ENCODE measurements around the gene CD109. TPM values are rescaled to one million over a fixed set of nuclear protein-coding genes. Genes with fewer than 3 reads are reported as not detected.
A peak's percentile ranks its signal among the peaks of the same experiment; 100 is the strongest.

CD109 gene
- total RNA-seq, 2 donors from 2014 or later, result 2.0 TPM

GRCh38 chr6:73732845-73733675 is 37.1 kb downstream of the CD109 start:
- H3K36me3 ChIP-seq (ENCODE audit: control insufficient read depth, insufficient read depth, low read length), result no peaks in the 10 kb centered on the region
- peak; percentile 90 for DNase-seq
- no peaks in the 10 kb centered on the region for H3K27me3 Mint-ChIP-seq (ENCODE audit: insufficient read depth)
- no peaks in the 10 kb centered on the region for H3K9me3 Mint-ChIP-seq
- H3K36me3 Mint-ChIP-seq (ENCODE audit: low read depth), result no peaks in the 10 kb centered on the region
- no peaks in the 10 kb centered on the region for H3K9me3 ChIP-seq (ENCODE audit: control insufficient read depth, low read length)
- no peak overlapping the region for H3K27ac ChIP-seq (ENCODE audit: low read depth, low read length)
- WGBS, 2 experiments (ENCODE audit: insufficient coverage in 1 of 2, insufficient read length in 1 of 2), result 68% methylated on average over 4 to 6 of the region's 6 CpGs
- H3K4me1 Mint-ChIP-seq, result peaks cover 4% of the 10 kb centered on the region
- no peak overlapping the region for H3K9ac ChIP-seq (ENCODE audit: extremely low read depth, low read length, poor library complexity, severe bottlenecking)
- H3K4me3 Mint-ChIP-seq, result no peak overlapping the region
- no peak overlapping the region for H3K27ac Mint-ChIP-seq
- no peaks in the 10 kb centered on the region for H3K4me1 ChIP-seq (ENCODE audit: control insufficient read depth, insufficient read depth, low read length)
- no peak overlapping the region for H3K4me3 ChIP-seq (ENCODE audit: low read length)
- H3K27me3 ChIP-seq (ENCODE audit: control insufficient read depth, insufficient read depth, low read length, poor library complexity, severe bottlenecking), result no peaks in the 10 kb centered on the region
- TF ChIP-seq CTCF (conservative IDR thresholded peaks at IDR 0.05), result peak; percentile 93

DNA sequence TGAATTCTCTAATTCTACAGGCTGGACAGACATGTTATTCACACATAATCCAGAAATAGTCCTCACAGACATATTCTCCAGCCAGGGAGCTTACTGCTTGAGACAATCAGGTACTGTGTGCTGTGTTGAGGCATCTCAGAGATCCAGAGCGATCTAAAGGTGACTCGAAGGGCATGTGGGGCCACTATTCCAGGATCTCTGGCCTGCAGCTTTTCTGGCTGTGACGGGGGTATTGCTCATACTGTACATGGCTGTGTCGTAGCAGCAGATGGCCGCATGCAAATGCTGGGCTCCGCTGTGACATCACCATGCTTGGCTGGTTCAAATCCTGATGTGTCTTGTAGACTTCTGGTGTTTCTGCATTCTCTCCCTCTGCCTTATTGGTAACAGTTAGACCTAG is 37.8 kb downstream of the CD109 start:
- Histone ChIP-seq H3K27ac (ENCODE audit: low read depth, low read length) (no peak overlapping the region), H3K4me1 (ENCODE audit: control insufficient read depth, insufficient read depth, low read length) (no peaks in the 10 kb centered on the region), H3K9me3 (ENCODE audit: control insufficient read depth, low read length) (no peaks in the 10 kb centered on the region), H3K27me3 (ENCODE audit: control insufficient read depth, insufficient read depth, low read length, poor library complexity, severe bottlenecking) (no peaks in the 10 kb centered on the region), H3K36me3 (ENCODE audit: control insufficient read depth, insufficient read depth, low read length) (no peaks in the 10 kb centered on the region), H3K4me3 (ENCODE audit: low read length) (no peak overlapping the region), H3K9ac (ENCODE audit: extremely low read depth, low read length, poor library complexity, severe bottlenecking) (no peak overlapping the region)
- peaks cover 4% of the 10 kb centered on the region for H3K4me1 Mint-ChIP-seq
- DNase-seq, result no peak
- H3K4me3 Mint-ChIP-seq, result no peak overlapping the region
- H3K9me3 Mint-ChIP-seq, result no peaks in the 10 kb centered on the region
- no peaks in the 10 kb centered on the region for H3K27me3 Mint-ChIP-seq (ENCODE audit: insufficient read depth)
- no peaks in the 10 kb centered on the region for H3K36me3 Mint-ChIP-seq (ENCODE audit: low read depth)
- no peak for TF ChIP-seq CTCF (conservative IDR thresholded peaks at IDR 0.05)
- no peak overlapping the region for H3K27ac Mint-ChIP-seq
- WGBS, 2 experiments (ENCODE audit: insufficient coverage in 1 of 2, insufficient read length in 1 of 2), result 86% methylated on average over 6 of the region's 6 CpGs

- no peaks in the 10 kb centered on the region for H3K36me3 Mint-ChIP-seq (ENCODE audit: low read depth)
- H3K9me3 ChIP-seq (ENCODE audit: control insufficient read depth, low read length), result no peaks in the 10 kb centered on the region
- H3K27ac ChIP-seq (ENCODE audit: low read depth, low read length), result no peak overlapping the region
- DNase-seq, result no peak
- H3K4me1 Mint-ChIP-seq, result peaks cover 1% of the 10 kb centered on the region
- no peak for TF ChIP-seq CTCF (conservative IDR thresholded peaks at IDR 0.05)
- H3K27me3 Mint-ChIP-seq (ENCODE audit: insufficient read depth), result no peaks in the 10 kb centered on the region
- no peaks in the 10 kb centered on the region for H3K27me3 ChIP-seq (ENCODE audit: control insufficient read depth, insufficient read depth, low read length, poor library complexity, severe bottlenecking)
- 80 to 90% methylated on average over 2 of the region's 2 CpGs for whole genome bisulfite sequencing, 2 experiments (ENCODE audit: insufficient coverage in 1 of 2, insufficient read length in 1 of 2)
- H3K9me3 Mint-ChIP-seq, result no peaks in the 10 kb centered on the region
- no peak overlapping the region for H3K9ac ChIP-seq (ENCODE audit: extremely low read depth, low read length, poor library complexity, severe bottlenecking)
- H3K36me3 ChIP-seq (ENCODE audit: control insufficient read depth, insufficient read depth, low read length), result no peaks in the 10 kb centered on the region
- H3K27ac Mint-ChIP-seq, result no peak overlapping the region
- H3K4me1 ChIP-seq (ENCODE audit: control insufficient read depth, insufficient read depth, low read length), result no peaks in the 10 kb centered on the region
- H3K4me3 ChIP-seq (ENCODE audit: low read length), result no peak overlapping the region
- no peak overlapping the region for H3K4me3 Mint-ChIP-seq
These were observed 38.9 kb downstream of the CD109 start for GRCh38 chr6:73734832-73735453.
